GM15510 (cell line): ENCODE measurements around the gene MAMDC4.

ENCODE experiments used
- POLR2A ChIP-seq: IDR thresholded peaks from 3 replicates; pipeline ENCODE4 v1.6.1; 2011; ENCODE audit warnings: borderline replicate concordance; ENCODE audit not compliant: insufficient read length; ENCODE audit errors: extremely low read depth

MAMDC4 gene

DNA sequence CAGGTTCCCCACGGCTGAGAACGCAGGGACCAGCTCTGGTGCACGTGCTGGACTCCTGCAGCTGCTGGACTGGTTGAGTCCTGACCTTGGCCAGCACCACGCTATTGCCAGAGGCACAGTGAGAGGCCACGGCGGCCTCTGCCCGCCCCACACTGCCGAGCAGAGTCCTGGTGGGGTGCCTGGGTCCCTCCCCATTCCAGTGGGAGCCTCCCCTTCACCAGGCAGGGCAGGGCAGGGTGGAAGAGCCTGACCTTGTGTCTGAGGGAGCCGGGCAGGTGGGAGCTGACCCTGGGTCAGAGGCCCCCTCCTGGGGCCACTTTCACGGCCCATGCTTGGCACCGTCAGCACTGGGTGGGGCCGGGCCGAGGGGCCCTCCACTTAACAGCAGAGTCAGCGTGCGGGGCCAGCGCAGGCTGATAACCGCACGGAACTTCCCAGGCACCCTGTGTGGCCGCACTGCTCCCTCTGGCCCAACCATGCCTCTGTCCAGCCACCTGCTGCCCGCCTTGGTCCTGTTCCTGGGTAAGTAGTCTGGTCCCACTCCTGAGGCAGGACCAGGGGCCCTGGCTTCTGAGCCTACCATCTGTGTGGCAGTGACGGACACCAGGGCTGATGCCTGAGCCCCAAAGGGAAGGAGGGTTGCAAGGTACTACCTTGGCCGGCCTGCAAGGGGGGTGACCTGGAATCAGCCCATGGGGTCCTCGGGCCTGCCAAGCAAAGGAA is at the start of gene MAMDC4:
MAMDC4 (plus strand) TSS at position 406 of the 723 bp plus-strand sequence; CDS start at position 477, 71 bp downstream.
- TF ChIP-seq POLR2A: no peak

GRCh38 chr9:136803551-136804508 is 48.3 kb upstream of the MAMDC4 start:
- no peak for TF ChIP-seq POLR2A

DNA sequence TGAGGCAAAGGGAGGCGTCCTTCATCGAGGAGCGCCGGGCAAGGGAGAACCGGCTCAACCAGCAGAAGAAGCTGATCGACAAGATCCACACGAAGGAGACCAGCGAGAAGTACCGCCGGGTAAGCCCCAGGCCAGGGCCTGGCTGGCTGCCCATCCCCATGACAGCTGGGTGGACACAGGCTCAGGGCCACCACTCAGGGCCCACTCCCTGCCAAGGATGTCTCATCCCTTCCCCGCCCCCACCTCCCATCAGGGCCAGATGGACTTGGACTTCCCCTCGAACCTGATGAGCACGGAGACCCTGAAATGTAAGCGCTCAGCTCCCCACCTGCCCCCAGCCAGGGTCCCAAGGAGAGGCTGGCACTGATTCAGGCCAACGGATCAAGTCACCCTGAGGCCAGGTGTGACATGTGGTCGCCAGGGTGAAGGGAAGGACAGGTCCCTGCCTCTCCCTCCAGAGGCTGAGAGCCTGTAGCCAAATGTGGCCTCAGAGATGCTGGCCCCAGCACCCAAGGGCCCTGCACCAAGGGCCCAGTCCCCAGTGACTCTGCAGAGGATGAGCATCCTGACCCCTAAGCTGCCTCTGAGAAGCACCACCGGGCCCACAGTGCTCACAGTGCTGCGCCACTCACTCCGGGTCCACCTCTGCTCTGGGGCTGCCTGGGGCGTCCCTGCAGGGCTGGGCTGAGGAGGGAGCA is 47.5 kb upstream of the MAMDC4 start:
- no peak for TF ChIP-seq POLR2A

DNA sequence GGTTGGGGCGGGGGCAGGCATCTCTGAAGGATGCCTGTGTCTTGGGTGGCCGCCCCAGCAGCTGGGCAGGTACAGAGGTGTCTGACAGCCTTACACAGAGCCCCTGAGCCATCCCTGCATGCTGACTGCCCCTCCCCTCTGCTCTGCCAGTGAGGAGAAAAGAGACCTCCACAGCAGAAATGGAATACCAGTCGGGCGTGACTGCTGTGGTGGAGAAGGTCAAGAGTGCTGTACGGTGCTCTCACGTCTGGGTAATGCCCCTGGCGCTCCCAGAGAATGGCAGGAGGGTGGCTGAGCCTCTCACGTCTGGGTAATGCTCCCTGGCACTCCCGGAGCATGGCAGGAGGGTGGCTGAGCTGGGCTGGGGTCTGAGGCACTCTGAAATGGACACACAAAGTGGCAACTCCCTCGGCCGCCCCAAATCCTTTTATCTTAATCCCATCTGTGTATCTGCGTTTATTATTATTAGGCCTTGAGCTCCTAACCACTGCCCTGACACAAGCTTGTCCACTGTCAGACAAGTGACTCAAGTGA is 46.9 kb upstream of the MAMDC4 start:
- no peak for TF ChIP-seq POLR2A

DNA sequence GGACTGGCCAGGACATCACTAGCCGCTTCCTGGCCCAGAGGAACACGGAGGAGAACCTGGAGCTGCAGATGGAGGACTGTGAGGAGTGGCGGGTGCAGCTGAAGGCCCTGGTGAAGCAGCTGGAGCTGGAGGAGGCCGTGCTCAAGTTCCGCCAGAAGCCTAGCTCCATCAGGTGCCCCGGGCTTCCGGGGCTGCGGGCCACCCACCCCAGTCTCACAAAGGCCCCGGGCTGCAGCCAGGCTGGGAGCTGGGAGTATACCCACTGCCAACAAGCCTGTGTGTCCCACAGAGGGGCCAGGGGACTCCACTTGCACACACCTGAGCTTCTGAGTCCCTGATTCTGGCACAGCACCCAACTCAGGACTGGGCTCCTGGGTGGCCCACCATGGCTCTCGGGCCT is 46.1 kb upstream of the MAMDC4 start:
- no peak for TF ChIP-seq POLR2A

GRCh38 chr9:136806631-136807201 is 45.4 kb upstream of the MAMDC4 start:
- no peak for TF ChIP-seq POLR2A

DNA sequence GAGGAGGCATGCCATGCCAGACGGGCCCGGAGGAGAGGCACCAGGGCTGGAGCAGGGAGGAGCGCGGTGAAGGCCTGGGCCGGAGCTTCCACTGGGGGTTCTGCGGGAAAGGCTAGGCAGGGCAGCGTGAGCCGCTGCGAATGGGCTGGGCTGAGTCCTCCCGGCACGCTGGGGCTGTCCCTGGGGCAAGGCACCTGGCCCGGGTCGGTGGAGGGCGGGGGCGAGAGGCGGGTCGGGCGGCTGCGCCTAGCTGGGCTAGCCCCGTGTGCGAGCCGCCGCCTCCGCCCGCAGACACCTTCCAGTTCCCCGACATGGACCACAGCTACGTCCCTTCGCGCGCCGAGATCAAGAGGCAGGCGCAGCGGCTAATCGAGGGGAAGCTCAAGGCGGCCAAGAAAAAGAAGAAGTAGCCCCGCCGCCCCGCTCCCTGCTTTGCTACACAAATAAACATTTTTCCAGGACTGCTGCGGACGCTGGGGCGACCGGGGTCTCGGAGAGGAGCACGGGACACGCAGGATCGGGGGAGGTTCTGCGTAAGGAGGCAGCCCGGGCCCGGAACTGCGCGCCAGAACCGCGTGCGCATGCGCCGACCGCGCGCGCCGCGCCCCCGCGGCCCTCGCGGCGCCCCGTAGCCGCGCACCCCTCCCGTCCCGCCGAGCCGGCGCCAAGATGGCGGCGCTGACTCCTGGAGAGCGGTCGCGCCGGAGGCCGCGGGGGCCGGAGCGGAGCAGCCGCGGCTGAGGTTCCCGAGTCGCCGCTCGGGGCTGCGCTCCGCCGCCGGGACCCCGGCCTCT is 44.7 kb upstream of the MAMDC4 start, which contains the start of gene RABL6:
RABL6 (plus strand) TSS at position 668 of the 794 bp plus-strand sequence. CDS start 249 bp downstream, outside the sequence.
- TF ChIP-seq POLR2A: peak; percentile 96

- TF ChIP-seq POLR2A: peak; percentile 13
Observed at GRCh38 chr9:136808075-136808805, 43.9 kb upstream of the MAMDC4 start.

GRCh38 chr9:136808806-136809158 is 43.4 kb upstream of the MAMDC4 start:
- no peak for TF ChIP-seq POLR2A

GRCh38 chr9:136814725-136815421 is 37.3 kb upstream of the MAMDC4 start:
- no peak for TF ChIP-seq POLR2A

- no peak for TF ChIP-seq POLR2A
Observed at GRCh38 chr9:136815422-136815782, 36.7 kb upstream of the MAMDC4 start.
